ENCODE results near the gene ORC3. TPM values are rescaled to one million over a fixed set of nuclear protein-coding genes. Genes with fewer than 3 reads are reported as not detected.

ORC3 gene
- total and polyA plus RNA-seq, 3 experiments from 2014 or later, result 31.1 to 34.1 (median 33.5) TPM

DNA sequence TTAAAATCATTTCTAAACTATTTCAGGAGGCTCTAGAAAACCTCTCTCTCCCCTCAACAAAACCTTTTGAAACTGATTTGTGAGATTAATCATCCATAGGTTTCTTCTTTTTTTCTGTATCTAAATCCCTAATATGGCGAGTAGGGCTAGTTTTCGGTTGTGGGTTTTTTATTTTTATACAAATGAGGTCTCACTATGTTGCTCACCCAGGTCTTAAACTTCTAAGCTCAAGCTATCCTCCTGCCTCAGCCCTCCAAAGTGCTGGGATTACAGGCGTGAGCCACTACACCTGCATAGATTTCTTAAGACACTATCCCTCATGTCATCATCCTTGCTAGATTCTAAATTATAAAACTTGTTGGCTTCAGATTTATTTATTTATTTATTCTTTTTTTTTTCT is 43.9 kb downstream of the ORC3 start:
- Mint-ChIP-seq H3K36me3 (peaks cover 12 to 67% (median 26%) of the 10 kb centered on the region in 3 donors), H3K4me3 (no peak overlapping the region), H3K4me1 (no peaks in the 10 kb centered on the region), H3K27ac (no peak overlapping the region), H3K9me3 (no peaks in the 10 kb centered on the region), H3K27me3 (no peaks in the 10 kb centered on the region)
- Histone ChIP-seq H3K4me3 (ENCODE audit: low read length) (no peak overlapping the region), H3K9me3 (ENCODE audit: low read length) (no peaks in the 10 kb centered on the region), H3K4me1 (ENCODE audit: insufficient read depth, low read length) (no peaks in the 10 kb centered on the region), H3K27me3 (ENCODE audit: insufficient read depth, low read length, poor library complexity, severe bottlenecking) (no peaks in the 10 kb centered on the region), H3K27ac (ENCODE audit: low read depth, low read length) (no peak overlapping the region), H3K36me3 (ENCODE audit: insufficient read depth, low read length) (no peaks in the 10 kb centered on the region)
- no peak for DNase-seq
- ChIA-PET CTCF (no interaction called here), POLR2A (no interaction called here)

DNA sequence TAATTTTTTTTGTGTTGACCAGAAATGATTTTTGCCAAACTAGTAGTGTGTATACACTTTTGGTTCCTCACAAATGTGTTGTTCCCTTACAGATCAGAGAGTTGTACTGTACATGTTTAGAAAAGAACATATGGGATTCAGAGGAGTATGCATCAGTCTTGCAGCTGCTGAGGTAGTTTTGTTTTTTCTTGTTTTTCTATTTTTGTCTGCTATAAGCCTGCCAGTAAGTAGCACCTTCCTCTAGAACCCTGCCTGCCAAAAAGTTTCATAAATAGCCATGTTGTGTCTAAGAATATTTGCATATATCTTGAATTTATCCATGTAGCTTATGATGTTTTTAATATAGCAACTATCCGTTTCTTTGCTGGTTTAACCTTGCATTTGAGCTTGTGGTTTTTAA is 46.4 kb downstream of the ORC3 start:
- Mint-ChIP-seq H3K4me3 (no peak overlapping the region), H3K27ac (no peak overlapping the region), H3K27me3 (no peaks in the 10 kb centered on the region), H3K4me1 (no peaks in the 10 kb centered on the region), H3K36me3 (peaks cover 7 to 63% (median 27%) of the 10 kb centered on the region in 3 donors), H3K9me3 (no peaks in the 10 kb centered on the region)
- DNase-seq, result no peak
- Histone ChIP-seq H3K4me1 (ENCODE audit: insufficient read depth, low read length) (no peaks in the 10 kb centered on the region), H3K27ac (ENCODE audit: low read depth, low read length) (no peak overlapping the region), H3K36me3 (ENCODE audit: insufficient read depth, low read length) (no peaks in the 10 kb centered on the region), H3K27me3 (ENCODE audit: insufficient read depth, low read length, poor library complexity, severe bottlenecking) (no peaks in the 10 kb centered on the region), H3K9me3 (ENCODE audit: low read length) (no peaks in the 10 kb centered on the region), H3K4me3 (ENCODE audit: low read length) (no peak overlapping the region)
- CTCF ChIA-PET, result interaction anchor here (1.1 kb wide), 1 partner anchor 11 kb away, joined by 3 read pairs; no protein-coding TSS in a partner anchor
- POLR2A ChIA-PET, result no interaction called here

- H3K4me1 ChIP-seq (ENCODE audit: insufficient read depth, low read length), result no peaks in the 10 kb centered on the region
- H3K4me3 Mint-ChIP-seq, result no peak overlapping the region
- no peak overlapping the region for H3K27ac ChIP-seq (ENCODE audit: low read depth, low read length)
- ChIA-PET CTCF (interaction anchor here (1.1 kb wide), 1 partner anchor 10 kb away, joined by 3 read pairs; no protein-coding TSS in a partner anchor), POLR2A (no interaction called here)
- no peak overlapping the region for H3K27ac Mint-ChIP-seq
- no peak overlapping the region for H3K4me3 ChIP-seq (ENCODE audit: low read length)
- H3K4me1 Mint-ChIP-seq, result no peaks in the 10 kb centered on the region
- no peaks in the 10 kb centered on the region for H3K27me3 ChIP-seq (ENCODE audit: insufficient read depth, low read length, poor library complexity, severe bottlenecking)
- H3K9me3 ChIP-seq (ENCODE audit: low read length), result no peaks in the 10 kb centered on the region
- no peaks in the 10 kb centered on the region for H3K27me3 Mint-ChIP-seq
- peaks cover 7 to 61% (median 27%) of the 10 kb centered on the region in 3 donors for H3K36me3 Mint-ChIP-seq
- no peaks in the 10 kb centered on the region for H3K9me3 Mint-ChIP-seq
- DNase-seq, result no peak
- H3K36me3 ChIP-seq (ENCODE audit: insufficient read depth, low read length), result no peaks in the 10 kb centered on the region
Observed at GRCh38 chr6:87637106-87637505, 47.2 kb downstream of the ORC3 start.

DNA sequence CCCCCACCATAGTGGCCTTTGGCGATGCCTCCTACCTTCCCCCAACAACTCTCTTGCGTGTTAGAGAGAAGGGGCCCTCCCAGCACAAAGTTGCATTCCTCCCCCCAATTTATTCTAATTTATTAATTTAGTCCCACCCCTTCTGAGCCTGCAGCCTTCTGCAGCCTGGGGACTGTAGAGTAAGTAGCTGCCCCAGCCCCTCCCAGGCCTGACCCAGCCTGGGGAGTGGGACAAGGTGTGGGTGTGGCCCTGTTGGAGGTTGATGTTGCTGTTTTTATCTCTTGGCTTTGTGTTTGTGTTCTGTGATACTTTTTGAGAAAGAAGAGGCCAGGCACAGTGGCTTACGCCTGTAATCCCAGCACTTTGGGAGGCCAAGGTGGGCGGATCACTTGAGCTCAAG is 49.4 kb downstream of the ORC3 start:
- Histone ChIP-seq H3K27me3 (ENCODE audit: insufficient read depth, low read length, poor library complexity, severe bottlenecking) (no peaks in the 10 kb centered on the region), H3K4me3 (ENCODE audit: low read length) (no peak overlapping the region), H3K9me3 (ENCODE audit: low read length) (no peaks in the 10 kb centered on the region), H3K27ac (ENCODE audit: low read depth, low read length) (no peak overlapping the region), H3K36me3 (ENCODE audit: insufficient read depth, low read length) (no peaks in the 10 kb centered on the region), H3K4me1 (ENCODE audit: insufficient read depth, low read length) (no peaks in the 10 kb centered on the region)
- H3K27me3 Mint-ChIP-seq, result no peaks in the 10 kb centered on the region
- ChIA-PET CTCF (interaction anchor here (0.7 to 1.5 kb wide), 2 partner anchors 13 to 18 kb away, joined by 3 read pairs; no protein-coding TSS in a partner anchor), POLR2A (no interaction called here)
- H3K4me1 Mint-ChIP-seq, result peaks cover 0 to under 1% (median under 1%) of the 10 kb centered on the region in 3 donors
- no peaks in the 10 kb centered on the region for H3K9me3 Mint-ChIP-seq
- DNase-seq, result no peak
- H3K27ac Mint-ChIP-seq, result peak overlapping the region in 1 of 8 donors; percentile 68
- H3K36me3 Mint-ChIP-seq, result peaks cover 7 to 47% (median 23%) of the 10 kb centered on the region in 3 donors
- no peak overlapping the region for H3K4me3 Mint-ChIP-seq

DNA sequence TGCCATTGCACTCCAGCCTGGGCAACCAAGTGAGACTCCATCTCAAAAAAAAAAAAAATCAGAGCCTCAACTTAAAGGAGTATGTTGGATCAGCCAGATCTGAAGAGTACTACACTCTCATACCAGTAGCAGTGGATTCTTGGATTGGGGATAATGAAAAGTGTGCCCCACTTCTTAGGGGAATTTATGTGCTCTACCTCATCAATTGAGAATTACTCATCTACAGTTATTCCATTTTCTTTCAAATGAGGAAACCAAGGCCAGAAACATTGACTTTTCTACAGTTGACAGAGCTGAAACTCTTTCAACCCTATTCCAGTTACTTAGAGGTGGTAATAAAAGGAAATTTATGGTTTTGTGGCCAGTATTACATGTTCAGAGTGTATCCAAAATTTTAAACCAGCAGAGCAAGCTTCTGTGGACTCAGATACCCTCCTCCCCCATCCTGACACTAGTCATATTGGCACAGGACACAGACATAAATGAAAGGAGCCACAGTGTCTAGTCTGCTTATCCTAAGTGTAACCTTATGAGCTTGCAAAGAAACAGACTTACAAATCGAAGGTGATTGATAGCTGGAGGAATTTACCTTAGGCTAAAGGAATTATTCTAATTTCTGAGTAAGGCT is 51.2 kb downstream of the ORC3 start:
- Mint-ChIP-seq H3K4me3 (no peak overlapping the region), H3K9me3 (no peaks in the 10 kb centered on the region), H3K27ac (peak overlapping the region in 2 of 8 donors; percentile 60 to 80), H3K4me1 (peaks cover 9 to 14% (median 13%) of the 10 kb centered on the region in 3 donors), H3K27me3 (no peaks in the 10 kb centered on the region), H3K36me3 (peaks cover 3 to 36% (median 17%) of the 10 kb centered on the region in 3 donors)
- POLR2A ChIA-PET, result no interaction called here
- H3K36me3 ChIP-seq (ENCODE audit: insufficient read depth, low read length), result no peaks in the 10 kb centered on the region
- DNase-seq, result no peak
- CTCF ChIA-PET, result interaction anchor here (1.5 kb wide), 1 partner anchor 16 kb away, joined by 3 read pairs; no protein-coding TSS in a partner anchor
- H3K9me3 ChIP-seq (ENCODE audit: low read length), result no peaks in the 10 kb centered on the region
- no peak overlapping the region for H3K4me3 ChIP-seq (ENCODE audit: low read length)
- H3K27me3 ChIP-seq (ENCODE audit: insufficient read depth, low read length, poor library complexity, severe bottlenecking), result no peaks in the 10 kb centered on the region
- H3K4me1 ChIP-seq (ENCODE audit: insufficient read depth, low read length), result no peaks in the 10 kb centered on the region
- H3K27ac ChIP-seq (ENCODE audit: low read depth, low read length), result no peak overlapping the region

DNA sequence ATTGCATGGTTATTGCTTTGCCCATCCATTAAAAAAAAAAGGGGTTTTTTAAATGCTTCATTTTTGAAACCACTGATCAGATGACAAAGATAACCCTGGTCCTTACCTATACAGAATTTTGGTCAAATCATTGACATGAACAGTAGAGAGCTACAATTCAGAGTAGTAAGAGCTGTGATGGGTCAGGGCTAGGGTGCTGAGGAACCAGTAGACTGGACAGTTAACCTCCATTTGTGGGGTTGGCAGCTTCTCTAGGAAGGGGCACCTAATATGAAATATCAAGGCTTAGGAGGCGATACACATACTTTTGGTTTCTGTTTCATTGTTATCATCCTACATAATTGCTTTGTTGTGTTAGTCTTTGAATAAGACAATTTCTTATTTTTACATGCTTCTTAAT is 55.1 kb downstream of the ORC3 start:
- Histone ChIP-seq H3K27ac (ENCODE audit: low read depth, low read length) (no peak overlapping the region), H3K4me1 (ENCODE audit: insufficient read depth, low read length) (no peaks in the 10 kb centered on the region), H3K4me3 (ENCODE audit: low read length) (peak overlapping the region; percentile 36), H3K27me3 (ENCODE audit: insufficient read depth, low read length, poor library complexity, severe bottlenecking) (no peaks in the 10 kb centered on the region), H3K36me3 (ENCODE audit: insufficient read depth, low read length) (no peaks in the 10 kb centered on the region), H3K9me3 (ENCODE audit: low read length) (no peaks in the 10 kb centered on the region)
- peaks cover 12 to 16% (median 14%) of the 10 kb centered on the region in 3 donors for H3K4me1 Mint-ChIP-seq
- ChIA-PET CTCF (no interaction called here), POLR2A (no interaction called here)
- H3K27ac Mint-ChIP-seq, result peak overlapping the region; percentile 29 to 95 (median 92)
- H3K4me3 Mint-ChIP-seq, result peak overlapping the region; percentile 48 to 88 (median 86)
- no peak for DNase-seq
- no peaks in the 10 kb centered on the region for H3K27me3 Mint-ChIP-seq
- peaks cover 0 to 29% (median 4%) of the 10 kb centered on the region in 3 donors for H3K36me3 Mint-ChIP-seq
- no peaks in the 10 kb centered on the region for H3K9me3 Mint-ChIP-seq

GRCh38 chr6:87653074-87653962 is 63.4 kb downstream of the ORC3 start:
- Histone ChIP-seq H3K27me3 (ENCODE audit: insufficient read depth, low read length, poor library complexity, severe bottlenecking) (no peaks in the 10 kb centered on the region), H3K36me3 (ENCODE audit: insufficient read depth, low read length) (no peaks in the 10 kb centered on the region), H3K9me3 (ENCODE audit: low read length) (no peaks in the 10 kb centered on the region), H3K4me1 (ENCODE audit: insufficient read depth, low read length) (peaks cover 10% of the 10 kb centered on the region), H3K27ac (ENCODE audit: low read depth, low read length) (no peak overlapping the region), H3K4me3 (ENCODE audit: low read length) (no peak overlapping the region)
- peaks cover 20 to 39% (median 22%) of the 10 kb centered on the region in 3 donors for H3K4me1 Mint-ChIP-seq
- H3K4me3 Mint-ChIP-seq, result no peak overlapping the region
- H3K27me3 Mint-ChIP-seq, result no peaks in the 10 kb centered on the region
- DNase-seq, result no peak
- H3K36me3 Mint-ChIP-seq, result peaks cover 12 to 59% (median 25%) of the 10 kb centered on the region in 3 donors
- no peaks in the 10 kb centered on the region for H3K9me3 Mint-ChIP-seq
- ChIA-PET POLR2A (no interaction called here), CTCF (no interaction called here)
- peak overlapping the region in 5 of 8 donors; percentile 18 to 76 (median 45) for H3K27ac Mint-ChIP-seq

DNA sequence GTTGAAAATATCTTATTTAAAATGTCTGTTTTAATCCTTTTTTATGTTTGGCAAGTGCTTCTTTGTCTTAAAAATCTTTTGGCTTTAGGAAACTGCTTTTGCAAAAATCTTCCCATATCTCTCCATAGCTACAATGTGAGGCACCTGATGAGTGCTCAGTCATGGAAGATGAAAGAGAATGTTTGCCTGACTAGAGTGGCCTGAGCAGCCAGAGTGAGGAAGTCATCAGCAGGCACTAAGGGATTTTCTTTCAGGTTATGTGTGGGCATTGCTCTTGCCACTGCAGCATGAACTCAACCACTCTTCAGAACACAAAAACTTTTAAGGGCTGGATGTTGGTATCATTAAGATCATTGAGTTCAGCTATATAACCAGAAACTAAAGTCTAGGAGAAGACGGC is 64.2 kb downstream of the ORC3 start:
- H3K27me3 Mint-ChIP-seq, result no peaks in the 10 kb centered on the region
- ChIA-PET POLR2A (no interaction called here), CTCF (no interaction called here)
- H3K36me3 ChIP-seq (ENCODE audit: insufficient read depth, low read length), result no peaks in the 10 kb centered on the region
- no peaks in the 10 kb centered on the region for H3K9me3 ChIP-seq (ENCODE audit: low read length)
- peaks cover 10% of the 10 kb centered on the region for H3K4me1 ChIP-seq (ENCODE audit: insufficient read depth, low read length)
- H3K36me3 Mint-ChIP-seq, result peaks cover 12 to 57% (median 24%) of the 10 kb centered on the region in 3 donors
- DNase-seq, result no peak
- H3K4me1 Mint-ChIP-seq, result peaks cover 20 to 39% (median 22%) of the 10 kb centered on the region in 3 donors
- no peaks in the 10 kb centered on the region for H3K9me3 Mint-ChIP-seq
- no peaks in the 10 kb centered on the region for H3K27me3 ChIP-seq (ENCODE audit: insufficient read depth, low read length, poor library complexity, severe bottlenecking)
- no peak overlapping the region for H3K4me3 ChIP-seq (ENCODE audit: low read length)
- H3K4me3 Mint-ChIP-seq, result no peak overlapping the region
- no peak overlapping the region for H3K27ac ChIP-seq (ENCODE audit: low read depth, low read length)
- H3K27ac Mint-ChIP-seq, result peak overlapping the region in 1 of 8 donors; percentile 72

Measured in CD8-positive, alpha-beta memory T cell (primary cell).